Keratinocyte (primary cell): ENCODE measurements around the gene MAEA. TPM values are rescaled to one million over a fixed set of nuclear protein-coding genes. Genes with fewer than 3 reads are reported as not detected.

ENCODE experiments used
- DNase-seq: peaks from one replicate; pipeline ENCODE4 v3.0.0-alpha.2; 2011; ENCODE audit warnings: low read depth, missing footprints, low spot score
- FAIRE-seq: peaks from 2 replicates; lab custom pipeline; 2011; peaks lifted over from hg19 to GRCh38; lab: Jason Lieb, UNC
- H2AFZ ChIP-seq: 2 replicates; pipeline ENCODE4 v1.6.0; 2012; ENCODE audit warnings: low read length, control low read depth, inconsistent platforms; ENCODE audit not compliant: control insufficient read depth
- H3K27ac ChIP-seq: 2 replicates; pipeline ENCODE4 v1.5.1; 2011; ENCODE audit warnings: low read length; ENCODE audit not compliant: control insufficient read depth, insufficient read depth
- H3K27me3 ChIP-seq: 3 replicates; pipeline ENCODE4 v1.6.0; 2011; ENCODE audit warnings: low read length; ENCODE audit not compliant: control insufficient read depth, insufficient read depth; ENCODE audit errors: extremely low read depth
- H3K36me3 ChIP-seq, 2 experiments: 2 replicates in 1 of 2; 3 replicates in 1 of 2; pipeline ENCODE4 v1.5.1; 2011; ENCODE audit warnings: low read length in 2 of 2, mild to moderate bottlenecking in 1 of 2; ENCODE audit not compliant: control insufficient read depth in 2 of 2, insufficient read depth in 2 of 2; ENCODE audit errors: extremely low read depth in 1 of 2
- H3K4me1 ChIP-seq: 3 replicates; pipeline ENCODE4 v1.5.1; 2011; ENCODE audit warnings: low read length; ENCODE audit not compliant: control insufficient read depth, insufficient read depth; ENCODE audit errors: extremely low read depth
- H3K4me2 ChIP-seq: 3 replicates; pipeline ENCODE4 v1.6.0; 2011; ENCODE audit warnings: low read depth, low read length; ENCODE audit not compliant: control insufficient read depth, insufficient read depth; ENCODE audit errors: extremely low read depth
- H3K4me3 ChIP-seq, 3 experiments: fragments of 200-600 bp in 1 of 3; sonication (generic) in 1 of 3; 2 replicates in 2 of 3; 3 replicates in 1 of 3; pipeline ENCODE4 v1.5.1; 2011 to 2016; ENCODE audit warnings: low read length in 3 of 3, mild to moderate bottlenecking in 3 of 3, control low read depth in 2 of 3, inconsistent platforms in 1 of 3, low read depth in 1 of 3, mixed read lengths in 1 of 3, mixed run types in 1 of 3, moderate library complexity in 1 of 3; ENCODE audit not compliant: control insufficient read depth in 2 of 3, insufficient read depth in 2 of 3; ENCODE audit errors: extremely low read depth in 1 of 3
- H3K79me2 ChIP-seq: 2 replicates; pipeline ENCODE4 v1.6.0; 2012; ENCODE audit warnings: low read length; ENCODE audit not compliant: control insufficient read depth, insufficient read depth
- H3K9ac ChIP-seq: 3 replicates; pipeline ENCODE4 v1.6.0; 2011; ENCODE audit warnings: low read length; ENCODE audit not compliant: control insufficient read depth, insufficient read depth; ENCODE audit errors: extremely low read depth
- H3K9me1 ChIP-seq: 3 replicates; pipeline ENCODE4 v1.6.0; 2011; ENCODE audit warnings: low read length; ENCODE audit not compliant: control insufficient read depth, insufficient read depth; ENCODE audit errors: extremely low read depth
- H3K9me3 ChIP-seq: 2 replicates; pipeline ENCODE4 v1.5.1; 2012; ENCODE audit warnings: low read depth, low read length; ENCODE audit not compliant: control insufficient read depth
- H4K20me1 ChIP-seq: 3 replicates; pipeline ENCODE4 v1.6.0; 2011; ENCODE audit warnings: low read length; ENCODE audit not compliant: control insufficient read depth, insufficient read depth; ENCODE audit errors: extremely low read depth
- CTCF ChIP-seq, 3 experiments: IDR thresholded peaks in 1 of 3; conservative IDR thresholded peaks in 1 of 3; optimal IDR thresholded peaks in 1 of 3; 2 replicates in 2 of 3; 3 replicates in 1 of 3; pipeline versions ENCODE3 to v1.5.1; 2011; ENCODE audit warnings: low read length in 3 of 3, mild to moderate bottlenecking in 3 of 3, moderate library complexity in 2 of 3, control low read depth in 1 of 3, inconsistent platforms in 1 of 3; ENCODE audit not compliant: insufficient read depth in 2 of 3; ENCODE audit errors: extremely low read depth in 1 of 3
- EZH2 ChIP-seq: IDR thresholded peaks from one replicate; pipeline ENCODE4 v1.6.1; 2012; ENCODE audit warnings: inconsistent platforms, mild to moderate bottlenecking, low read length, moderate library complexity
- dilution Hi-C: fragments of 300-500 bp; cut with MboI; formaldehyde crosslinking; loops from one replicate; pipeline ENCODE4 v1.7.0; 2020; ENCODE audit warnings: low sequenced_read_pairs; ENCODE audit not compliant: extremely low pct_ligation_motif_present
- polyA plus RNA-seq, 5 experiments: library from polyadenylated mRNA; depleted of rRNA in 3 of 5; stranded (reverse) in 3 of 5; stranded (forward) in 1 of 5; unstranded in 1 of 5; fragments of >200 nt; gene quantifications; 1 replicate in 1 of 5; 2 replicates in 3 of 5; 3 replicates in 1 of 5; pipeline versions ENCODE4 v1.2.1 to v1.2.3, GENCODE V29; 2011 to 2012; ENCODE audit warnings: missing spikeins in 2 of 5, low read depth in 1 of 5, low replicate concordance in 1 of 5

MAEA gene
- polyA plus RNA-seq, 1 donor (not counting 4 experiments of a cell fraction or from before 2014, with no cell fraction given) = 89.7 TPM

GRCh38 chr4:1312821-1313640 lies 23.3 kb downstream of the MAEA start:
- peaks cover 28 to 30% of the 10 kb centered on the region in 2 experiments for H3K36me3 ChIP-seq
- H3K4me2 ChIP-seq = no peak overlapping the region
- no peak overlapping the region for H3K4me3 ChIP-seq
- no peak for TF ChIP-seq CTCF (optimal IDR thresholded peaks at IDR 0.05 in 1 of 3, IDR thresholded peaks at IDR 0.05 in 1 of 3, conservative IDR thresholded peaks at IDR 0.05 in 1 of 3; ENCODE audit: extremely low read depth in 1 of 3, insufficient read depth in 2 of 3, low read length in 3 of 3)
- TF ChIP-seq EZH2 = no peak
- H2AFZ ChIP-seq = no peak overlapping the region
- H3K9me1 ChIP-seq = peaks cover 2% of the 10 kb centered on the region
- H4K20me1 ChIP-seq = no peaks in the 10 kb centered on the region
- no peak for DNase-seq
- no peaks in the 10 kb centered on the region for H3K9me3 ChIP-seq
- H3K4me1 ChIP-seq = peaks cover 27% of the 10 kb centered on the region
- peaks cover 81% of the 10 kb centered on the region for H3K79me2 ChIP-seq
- no peak overlapping the region for H3K9ac ChIP-seq
- no peak overlapping the region for H3K27ac ChIP-seq
- FAIRE-seq = no peak
- H3K27me3 ChIP-seq = no peaks in the 10 kb centered on the region
- dilution Hi-C loops = no loop called here

- no peak overlapping the region for H3K4me2 ChIP-seq
- FAIRE-seq (no peak), DNase-seq (no peak)
- peaks cover 6% of the 10 kb centered on the region for H3K4me1 ChIP-seq
- TF ChIP-seq EZH2 (no peak), CTCF (optimal IDR thresholded peaks at IDR 0.05 in 1 of 3, IDR thresholded peaks at IDR 0.05 in 1 of 3, conservative IDR thresholded peaks at IDR 0.05 in 1 of 3; ENCODE audit: extremely low read depth in 1 of 3, insufficient read depth in 2 of 3, low read length in 3 of 3) (no peak)
- H3K79me2 ChIP-seq = peaks cover 68% of the 10 kb centered on the region
- no peaks in the 10 kb centered on the region for H4K20me1 ChIP-seq
- no peaks in the 10 kb centered on the region for H3K9me1 ChIP-seq
- H3K4me3 ChIP-seq = no peak overlapping the region
- H3K27me3 ChIP-seq = no peaks in the 10 kb centered on the region
- peaks cover 30 to 41% of the 10 kb centered on the region in 2 experiments for H3K36me3 ChIP-seq
- no peak overlapping the region for H3K9ac ChIP-seq
- dilution Hi-C loops = no loop called here
- H3K27ac ChIP-seq = no peak overlapping the region
- H2AFZ ChIP-seq = no peak overlapping the region
- H3K9me3 ChIP-seq = no peaks in the 10 kb centered on the region
Measured at GRCh38 chr4:1315306-1315705, 25.6 kb downstream of the MAEA start.
